ENCODE data around the gene LSM14A.
"Not testable (repeated sequence)": the region's sequence is repeated elsewhere in the genome, so short reads cannot be mapped to it uniquely, and the experiment has no call there.

Gene LSM14A

GRCh38 chr19:34232566-34233481 is 60.5 kb downstream of the LSM14A start:
- peak; percentile 19 for DNase-seq

DNA sequence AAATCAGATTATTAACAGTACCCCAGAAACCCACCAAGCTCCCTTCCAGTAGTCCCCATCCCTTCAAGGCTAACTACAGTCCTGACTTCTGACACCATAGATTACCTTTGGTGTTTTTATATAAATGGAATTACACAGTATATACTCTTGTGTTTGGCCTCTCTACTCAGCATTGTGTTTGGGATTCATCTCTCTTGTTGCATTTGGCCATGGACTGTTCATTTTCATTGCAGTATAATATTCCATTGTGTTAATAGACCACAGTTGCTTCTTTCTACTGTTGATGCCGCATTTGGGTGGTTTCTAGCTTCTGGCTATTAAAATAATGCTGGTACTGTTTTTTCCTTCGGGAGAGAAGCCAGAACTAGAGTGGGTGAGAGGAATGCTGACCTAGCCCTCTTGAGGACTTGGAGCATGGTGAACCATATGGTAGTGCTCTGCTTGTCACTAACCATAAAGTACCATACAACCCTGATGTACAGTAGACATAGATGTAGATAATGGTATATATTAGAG is 63.2 kb downstream of the LSM14A start:
- DNase-seq, result no peak

DNA sequence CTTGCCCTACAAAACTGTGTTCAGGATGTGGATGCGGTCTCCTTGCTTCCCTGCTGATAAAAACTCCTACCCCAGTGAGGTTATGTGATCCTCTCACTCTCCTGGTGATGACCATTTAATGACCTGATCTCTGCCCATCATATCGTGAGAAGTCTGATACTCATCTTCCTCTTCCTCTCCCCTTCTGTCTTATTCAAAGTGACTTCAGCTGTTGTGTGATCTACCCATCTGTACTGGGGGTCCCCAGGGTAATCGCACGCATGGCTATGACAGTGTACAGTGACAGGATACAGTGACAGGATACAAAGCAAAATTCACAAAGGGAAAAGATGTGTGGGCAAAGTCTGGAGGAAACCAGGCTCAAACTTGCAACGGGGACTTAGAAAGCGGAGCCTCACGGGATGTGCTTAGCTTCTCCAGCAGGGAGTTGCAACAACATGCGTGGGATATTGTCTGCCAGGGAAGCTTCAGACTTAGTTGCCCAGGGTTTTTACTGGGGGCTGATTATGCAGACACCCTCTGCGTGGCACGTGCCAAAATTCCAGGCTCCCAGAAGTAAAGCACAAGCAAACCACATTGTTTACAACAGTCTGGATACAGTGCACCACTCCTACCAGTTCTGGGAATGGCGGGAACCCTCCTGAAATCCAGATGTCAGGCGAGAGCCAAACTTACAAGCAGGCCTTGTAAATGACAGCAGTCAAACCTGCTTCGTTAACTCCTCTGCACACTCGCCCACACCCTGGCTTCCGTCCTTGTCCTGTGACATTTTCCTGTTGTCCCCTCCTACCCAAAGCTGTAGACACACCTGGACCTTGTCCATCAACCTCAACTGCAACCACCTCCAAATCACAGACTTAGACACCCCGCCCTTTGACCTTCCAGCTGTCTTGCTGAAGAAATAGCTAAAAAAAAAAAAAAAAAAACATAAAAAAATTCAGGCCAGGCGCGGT is 64.0 kb downstream of the LSM14A start:
- DNase-seq, result no peak

- DNase-seq, result no peak
Measured at GRCh38 chr19:34237283-34237682, 65.0 kb downstream of the LSM14A start.

DNA sequence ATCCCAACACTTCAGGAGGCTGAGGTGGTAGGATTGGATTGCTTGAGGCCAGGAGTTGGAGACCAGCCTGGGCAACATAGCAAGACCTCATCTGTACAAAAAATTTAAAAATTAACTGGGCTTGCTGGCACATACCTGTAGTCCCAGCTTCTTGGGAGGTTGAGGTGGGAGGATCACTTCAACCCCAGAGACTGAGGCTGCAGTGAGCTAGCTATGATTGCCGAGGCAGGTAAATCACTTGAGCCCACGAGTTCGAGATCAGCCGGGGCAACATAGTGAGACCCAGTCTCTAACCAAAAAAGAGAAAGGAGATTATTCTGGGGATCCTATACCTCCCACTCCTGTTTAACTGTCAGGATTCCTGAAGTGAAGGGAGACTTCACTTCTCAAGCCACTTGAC is 65.6 kb downstream of the LSM14A start:
- no peak for DNase-seq

DNA sequence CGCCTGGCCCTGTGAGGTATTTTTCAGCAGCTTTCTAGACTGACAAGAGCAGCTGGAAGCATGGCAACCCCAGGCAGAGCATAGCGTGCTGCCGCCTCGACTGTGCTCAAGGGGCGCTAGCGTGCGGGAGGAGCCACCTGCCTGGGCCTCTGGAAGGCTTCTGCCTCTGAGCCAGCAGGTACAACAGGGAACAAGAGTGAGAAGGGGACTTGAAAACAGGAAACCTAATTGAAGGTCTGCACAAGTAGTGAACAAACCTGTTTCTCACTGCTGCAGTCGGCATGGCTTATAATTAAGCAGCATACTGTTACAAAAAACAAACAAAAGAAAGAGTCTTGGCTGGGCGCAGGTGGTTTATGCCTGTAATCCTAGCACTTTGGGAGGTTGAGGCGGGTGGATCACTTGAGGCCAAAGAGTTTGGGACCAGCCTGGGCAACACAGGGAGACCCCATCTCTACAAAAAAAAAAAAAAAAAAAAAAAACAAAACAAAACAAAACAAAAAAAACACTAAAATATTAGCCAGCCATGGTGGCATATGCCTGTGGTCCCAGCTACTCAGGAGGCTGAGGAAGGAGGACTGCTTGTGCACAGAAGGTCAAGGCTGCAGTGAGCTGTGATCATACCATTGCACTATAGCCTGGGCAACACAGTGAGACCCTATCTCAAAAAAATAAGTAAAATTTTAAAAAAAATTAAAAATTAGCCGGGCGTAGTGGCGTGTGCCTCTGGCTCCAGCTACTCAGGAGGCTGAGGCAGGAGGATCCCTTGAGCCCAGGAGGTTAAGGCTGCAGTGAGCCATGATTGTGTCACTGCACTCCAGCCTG is 69.4 kb downstream of the LSM14A start:
- peak; percentile 17 for DNase-seq

DNA sequence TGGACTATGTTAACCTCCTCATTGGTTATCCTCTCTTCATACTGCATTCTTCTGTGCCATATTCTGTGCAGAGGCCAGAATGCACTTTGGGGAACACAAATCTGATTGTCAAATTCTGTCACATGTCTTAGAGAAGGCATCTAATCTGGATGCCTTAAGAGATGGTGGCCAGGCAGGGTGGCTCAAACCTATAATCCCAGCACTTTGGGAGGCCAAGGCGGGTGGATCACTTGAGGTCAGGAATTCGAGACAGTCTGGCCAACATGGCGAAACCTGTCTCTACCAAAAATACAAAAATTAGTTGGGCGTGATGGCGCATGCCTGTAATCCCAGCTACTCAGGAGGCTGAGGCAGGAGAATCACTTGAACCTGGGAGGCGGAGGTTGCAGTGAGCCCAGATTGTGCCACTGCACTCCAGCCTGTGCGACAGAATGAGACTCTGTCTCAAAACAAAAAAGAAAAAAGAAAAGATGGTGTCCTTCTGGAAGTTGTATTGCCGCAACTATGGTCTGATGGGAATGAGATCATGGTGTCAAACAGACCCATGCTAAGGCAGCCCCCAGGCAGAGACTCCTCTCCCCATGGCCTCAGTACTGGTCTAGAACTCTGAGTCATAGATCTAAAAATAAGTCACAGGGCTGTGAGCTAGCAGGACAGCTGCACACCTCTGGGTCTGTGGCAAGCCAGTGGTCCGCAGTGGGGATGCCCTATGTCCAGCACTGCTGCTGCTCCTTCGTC is 71.0 kb downstream of the LSM14A start:
- not testable (repeated sequence) for DNase-seq

- no peak for DNase-seq
Measured at GRCh38 chr19:34243876-34244578, 71.7 kb downstream of the LSM14A start.

DNA sequence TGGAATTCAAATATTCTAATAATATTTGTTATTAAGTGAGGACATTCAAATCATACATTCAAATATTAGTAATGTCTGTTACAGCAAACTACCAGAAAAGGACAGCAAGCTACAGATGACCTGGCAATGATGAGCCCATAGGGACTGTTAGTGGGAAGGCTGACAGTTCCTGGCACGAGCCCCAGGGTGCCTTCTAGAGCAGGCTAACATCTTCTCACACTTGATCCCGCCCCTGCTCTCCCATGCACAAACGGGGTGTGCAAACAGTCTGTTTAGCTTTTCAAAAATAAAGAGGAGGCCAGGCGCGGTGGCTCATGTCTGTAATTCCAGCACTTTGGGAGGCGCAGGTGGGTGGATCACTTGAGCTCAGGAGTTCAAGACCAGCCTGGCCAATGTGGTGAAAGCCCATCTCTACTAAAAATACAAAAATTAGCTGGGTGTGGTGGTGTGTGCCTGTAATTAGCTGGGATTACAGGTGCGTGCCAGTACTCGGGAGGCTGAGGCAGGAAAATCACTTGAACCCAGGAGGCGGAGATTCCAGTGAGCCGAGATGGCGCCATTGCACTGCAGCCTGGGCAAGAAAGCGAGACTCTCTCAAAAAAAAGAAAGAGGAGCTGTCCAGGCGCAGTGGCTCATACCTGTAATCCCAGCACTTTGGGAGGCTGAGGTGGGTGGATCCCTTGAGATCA is 72.5 kb downstream of the LSM14A start:
- no peak for DNase-seq

GRCh38 chr19:34246340-34246739 is 74.0 kb downstream of the LSM14A start:
- DNase-seq, result no peak

DNA sequence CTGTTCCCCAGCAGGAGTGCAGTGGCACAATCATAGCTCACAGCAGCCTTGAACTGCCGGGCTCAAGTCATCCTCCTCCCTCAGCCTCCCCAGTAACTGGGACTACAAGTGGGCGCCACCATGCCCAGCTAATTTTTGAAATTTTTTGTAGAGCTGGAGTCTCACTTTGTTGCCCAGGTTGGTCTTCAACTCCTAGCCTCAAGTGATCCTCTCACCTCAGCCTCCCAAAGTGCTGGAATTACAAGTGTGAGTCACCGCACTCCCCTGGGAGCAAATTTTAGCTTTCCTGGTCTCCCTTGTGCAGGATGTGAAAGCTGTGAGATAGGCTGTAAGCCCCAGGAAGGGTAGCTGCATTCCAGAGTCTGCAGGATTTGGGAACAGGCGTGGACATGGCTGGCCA is 76.6 kb downstream of the LSM14A start:
- no peak for DNase-seq

DNA sequence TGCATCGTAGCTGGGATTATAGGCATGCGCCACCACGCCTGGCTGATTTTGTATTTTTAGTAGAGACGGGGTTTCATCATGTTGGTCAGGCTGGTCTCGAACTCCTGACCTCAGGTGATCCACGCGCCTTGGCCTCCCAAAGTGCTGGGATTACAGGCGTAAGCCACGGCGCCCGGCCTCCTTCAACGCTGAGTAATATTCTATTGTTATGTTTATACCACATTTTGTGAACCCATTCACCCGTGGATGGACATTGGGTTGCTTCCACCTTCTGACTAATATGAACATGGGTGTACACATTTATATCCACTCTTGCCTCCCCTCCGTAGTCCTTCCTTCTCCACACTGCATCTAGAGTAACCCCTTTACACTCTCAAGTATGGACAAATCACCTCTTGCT is 80.9 kb downstream of the LSM14A start:
- DNase-seq, result not testable (repeated sequence)

GRCh38 chr19:34253681-34254045 is 81.4 kb downstream of the LSM14A start:
- not testable (repeated sequence) for DNase-seq

DNA sequence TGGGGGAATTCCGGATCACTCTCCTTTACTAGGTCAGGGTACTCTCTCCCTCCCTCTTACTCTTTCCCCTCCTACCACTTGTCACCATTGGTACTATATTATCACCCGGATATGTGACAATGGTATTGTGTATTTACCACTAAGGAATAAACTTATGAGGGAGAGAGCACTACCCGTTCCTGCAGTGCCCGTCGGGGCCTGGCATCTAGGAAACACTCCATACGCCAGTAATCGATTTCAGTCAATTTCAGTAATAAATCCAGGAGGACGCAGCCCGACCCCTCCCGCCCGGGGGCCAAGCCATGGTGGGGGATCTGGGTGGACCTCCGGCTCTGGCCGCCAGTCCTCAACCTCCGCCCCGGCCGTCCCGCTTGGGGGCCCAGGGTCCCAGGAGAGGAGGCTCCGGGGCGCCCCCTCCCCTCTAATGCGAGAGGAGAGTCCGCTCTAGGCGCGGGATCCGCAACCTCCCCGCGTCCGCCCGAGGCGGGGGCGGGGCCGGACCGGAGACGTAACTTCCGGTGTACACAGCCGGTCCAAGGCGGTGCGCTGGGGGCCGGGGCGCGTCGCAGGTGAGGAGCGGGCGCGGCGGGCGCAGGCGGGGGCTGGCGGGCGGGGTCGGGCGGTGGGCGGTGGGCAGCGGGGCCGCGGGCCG is 81.9 kb downstream of the LSM14A start, which contains the start of gene GARRE1:
GARRE1 (plus strand) TSS at position 509 of the 652 bp plus-strand sequence. CDS start 45,920 bp downstream, outside the sequence.
- peak; percentile 70 for DNase-seq

- peak; percentile 58 for DNase-seq
Measured at GRCh38 chr19:34254698-34255432, 82.6 kb downstream of the LSM14A start.

- no peak for DNase-seq
Measured at GRCh38 chr19:34255546-34255945, 83.2 kb downstream of the LSM14A start.

- no peak for DNase-seq
Measured at GRCh38 chr19:34256835-34257558, 84.7 kb downstream of the LSM14A start.

DNA sequence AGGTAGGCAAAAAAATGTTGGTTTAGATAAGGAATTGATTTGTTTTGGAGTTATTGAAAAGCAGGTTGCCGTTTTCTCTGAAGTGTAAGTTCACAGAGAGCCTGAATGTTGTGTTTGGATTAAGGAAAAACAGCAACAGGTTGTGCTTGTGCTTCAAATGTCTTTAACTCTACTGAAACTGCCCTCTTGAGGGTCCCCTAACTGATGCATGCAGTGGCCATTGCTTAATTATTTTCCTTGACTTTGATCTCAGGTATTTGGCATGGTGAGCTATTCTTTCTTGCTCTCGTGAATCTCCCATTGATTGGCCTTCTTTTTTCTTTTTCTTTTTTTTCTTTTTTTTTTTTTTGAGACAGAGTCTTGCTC is 85.2 kb downstream of the LSM14A start:
- no peak for DNase-seq
